GM12878 (cell line): Measurements from ENCODE around the gene PEAR1. TPM values are rescaled to one million over a fixed set of nuclear protein-coding genes. Genes with fewer than 3 reads are reported as not detected.

Experiments used
- ATAC-seq: fragments of 200-7000 bp; cut with Tn5 transposase; 3 replicates; pipeline ENCODE4 v1.9.1; 2020; ENCODE audit warnings: mild to moderate bottlenecking, moderate library complexity
- BruUV-seq: library from RNA; stranded (reverse); fragments of 400-500 nt; replicated peaks from 2 replicates; lab custom pipeline; 2021; lab: Mats Ljungman, UMichigan
- CTCF ChIA-PET: fragments of 300-600 bp; sonication (Branson Sonifier 250); formaldehyde crosslinking; extraction: SDS; loops from one replicate; lab custom pipeline; 2021; ENCODE audit warnings: inconsistent platforms; lab: Yijun Ruan, JAX
- POLR2A ChIA-PET: fragments of 350-600 bp; formaldehyde crosslinking; extraction: SDS; loops from one replicate; lab custom pipeline; 2021; ENCODE audit warnings: inconsistent platforms; lab: Charles Lee
- RAD21 ChIA-PET: fragments of 300-600 bp; sonication (Branson Sonifier 250); formaldehyde crosslinking; loops from one replicate; lab custom pipeline; 2023; ENCODE audit warnings: antibody characterized with exemption; ENCODE audit not compliant: unreplicated experiment; lab: Charles Lee
- SMC1A ChIA-PET: fragments of 300-600 bp; sonication (Branson Sonifier 250); formaldehyde crosslinking; loops from one replicate; lab custom pipeline; 2023; ENCODE audit not compliant: unreplicated experiment, uncharacterized antibody; lab: Charles Lee
- DNase-seq: peaks from one replicate; pipeline ENCODE4 v3.0.0-alpha.2; 2011; ENCODE audit warnings: low read depth, low spot score
- FAIRE-seq: peaks from 3 replicates; lab custom pipeline; 2011; peaks lifted over from hg19 to GRCh38; lab: Jason Lieb, UNC
- H2AFZ ChIP-seq: 2 replicates; pipeline ENCODE4 v1.6.0; 2011; ENCODE audit warnings: low read depth, low read length, control low read depth; ENCODE audit not compliant: control insufficient read depth
- H3K27ac ChIP-seq: 2 replicates; pipeline ENCODE4 v1.5.1; 2011; ENCODE audit warnings: control low read depth; ENCODE audit not compliant: control insufficient read depth, insufficient read depth
- H3K27me3 ChIP-seq, 2 experiments: replicated peaks in 1 of 2; 2 replicates each; pipeline versions ENCODE4 v1.6.0 to v1.6.1; 2011; ENCODE audit warnings: low read length in 1 of 2; ENCODE audit not compliant: control insufficient read depth in 2 of 2, insufficient read depth in 2 of 2
- H3K36me3 ChIP-seq, 2 experiments: 2 replicates each; pipeline ENCODE4 v1.5.1; 2011; ENCODE audit warnings: low read length in 1 of 2; ENCODE audit not compliant: control insufficient read depth in 2 of 2, insufficient read depth in 2 of 2
- H3K4me1 ChIP-seq: 2 replicates; pipeline ENCODE4 v1.6.1; 2011; ENCODE audit warnings: mild to moderate bottlenecking, low read length, moderate library complexity, mixed read lengths; ENCODE audit not compliant: control insufficient read depth, insufficient read depth
- H3K4me2 ChIP-seq: 2 replicates; pipeline ENCODE4 v1.6.0; 2011; ENCODE audit warnings: control low read depth; ENCODE audit not compliant: control insufficient read depth, insufficient read depth
- H3K4me3 ChIP-seq: fragments of 200-600 bp; sonication (generic); 2 replicates; pipeline ENCODE4 v1.5.1; 2016
- H3K79me2 ChIP-seq: 2 replicates; pipeline ENCODE4 v1.6.0; 2011; ENCODE audit warnings: low read length; ENCODE audit not compliant: control insufficient read depth, insufficient read depth
- H3K9ac ChIP-seq: 2 replicates; pipeline ENCODE4 v1.8.0; 2011; ENCODE audit warnings: low read length, control low read depth, mixed read lengths; ENCODE audit not compliant: control insufficient read depth, insufficient read depth
- H3K9me3 ChIP-seq: replicated peaks from 3 replicates; pipeline ENCODE4 v1.5.1; 2011; ENCODE audit warnings: mild to moderate bottlenecking, low read length; ENCODE audit not compliant: control insufficient read depth, insufficient read depth
- H4K20me1 ChIP-seq: 2 replicates; pipeline ENCODE4 v1.6.0; 2011; ENCODE audit not compliant: control insufficient read depth, insufficient read depth
- HCFC1 ChIP-seq: fragments of 150-350 bp; IDR thresholded peaks from 2 replicates; pipeline ENCODE4 v1.6.1; 2014; ENCODE audit warnings: low read length
- JUND ChIP-seq: IDR thresholded peaks from 2 replicates; pipeline ENCODE4 v1.6.1; 2012; ENCODE audit warnings: low read depth, mild to moderate bottlenecking, low read length, improper control_type of control experiment, moderate library complexity
- NFYA ChIP-seq: IDR thresholded peaks from 2 replicates; pipeline ENCODE4 v1.6.1; 2011; ENCODE audit warnings: low read depth, mild to moderate bottlenecking, low read length, improper control_type of control experiment, borderline replicate concordance
- NRF1 ChIP-seq: conservative IDR thresholded peaks from 2 replicates; pipeline ENCODE4 v1.6.1; 2011; ENCODE audit warnings: mild to moderate bottlenecking, low read depth, low read length, improper control_type of control experiment
- PAX5 ChIP-seq: IDR thresholded peaks from 2 replicates; pipeline ENCODE4 v1.6.1; 2011; ENCODE audit warnings: low read depth, low read length, borderline replicate concordance
- RCOR1 ChIP-seq: conservative IDR thresholded peaks from 2 replicates; pipeline ENCODE4 v1.6.1; 2012; ENCODE audit warnings: low read depth, low read length, improper control_type of control experiment
- SPI1 ChIP-seq: IDR thresholded peaks from 2 replicates; pipeline ENCODE4 v1.6.1; 2011; ENCODE audit warnings: low read depth, mild to moderate bottlenecking, low read length, moderate library complexity, borderline replicate concordance; ENCODE audit not compliant: insufficient read depth
- YY1 ChIP-seq: IDR thresholded peaks from 2 replicates; pipeline ENCODE4 v1.6.1; 2011; ENCODE audit warnings: low read depth, mild to moderate bottlenecking, low read length
- ZNF24 ChIP-seq: fragments of 450-650 bp; IDR thresholded peaks from 2 replicates; pipeline ENCODE4 v1.6.1; 2017; ENCODE audit warnings: antibody characterized with exemption, mild to moderate bottlenecking
- WGBS: methylation state at CpG from one replicate; pipeline ENCODE4 v1.1.6; 2016; ENCODE audit warnings: low lambda C conversion rate; ENCODE audit not compliant: insufficient replicate concordance, insufficient coverage; ENCODE audit errors: missing lambda C conversion rate; 5-methylcytosine and 5-hydroxymethylcytosine counted together
- in situ Hi-C: fragments of 300-500 bp; cut with MboI; formaldehyde crosslinking; loops from 9 replicates; pipeline ENCODE4 v1.14.3; 2018; ENCODE audit warnings: mixed read lengths
- intact Hi-C: fragments of 100-400 bp; cut with micrococcal nuclease; formaldehyde crosslinking; loops from one replicate; pipeline ENCODE4 v1.14.2; 2022; ENCODE audit not compliant: unreplicated experiment
- polyA plus RNA-seq, 11 experiments: library from polyadenylated mRNA; depleted of rRNA in 4 of 11; unstranded in 6 of 11; stranded (reverse) in 5 of 11; fragments of >200 nt; fragmentation: Nextera tagmentation in 4 of 11; fragmentation: Illumina TruSeq in 1 of 11; extraction: Ambion mirVana in 4 of 11; extraction: Trizol in 1 of 11; gene quantifications; 1 replicate in 1 of 11; 2 replicates in 10 of 11; pipeline versions ENCODE4 v1.2.1 to v1.2.3, GENCODE V29; 2011 to 2016; ENCODE audit warnings: inconsistent platforms in 2 of 11, missing spikeins in 2 of 11, low read depth in 1 of 11
- total RNA-seq, 4 experiments: library from RNA; depleted of rRNA in 3 of 4; stranded (reverse); fragments of >200 nt in 3 of 4; fragmentation: Illumina TruSeq in 1 of 4; extraction: Trizol in 1 of 4; gene quantifications; 2 replicates each; pipeline versions ENCODE4 v1.2.1 to v1.2.3, GENCODE V29; 2013 to 2021
- TF ChIP-seq, protein P1 (sequence below): IDR thresholded peaks from 2 replicates; pipeline ENCODE4 v1.6.1; 2012; ENCODE audit warnings: low read length, inconsistent platforms
- TF ChIP-seq, protein P2 (sequence below): IDR thresholded peaks from 2 replicates; pipeline ENCODE4 v1.6.1; 2011; ENCODE audit warnings: borderline replicate concordance, low read depth, mild to moderate bottlenecking, moderate library complexity, mixed read lengths, low read length; ENCODE audit not compliant: insufficient read depth; ENCODE audit errors: extremely low read length
- TF ChIP-seq, protein P3 (sequence below): fragments of 450-650 bp; IDR thresholded peaks from 2 replicates; pipeline ENCODE4 v1.6.1; 2017; ENCODE audit warnings: low read depth, mild to moderate bottlenecking, moderate library complexity
- TF ChIP-seq, protein P4 (sequence below): fragments of 450-650 bp; IDR thresholded peaks from 2 replicates; pipeline ENCODE4 v1.6.1; 2018; ENCODE audit warnings: borderline replicate concordance, mild to moderate bottlenecking; ENCODE audit not compliant: partially characterized antibody

The PEAR1 gene
- total and polyA plus RNA-seq, 10 of the 15 experiments (the other 5 are each of a cell fraction or from before 2014, with no cell fraction given), result not detected

DNA sequence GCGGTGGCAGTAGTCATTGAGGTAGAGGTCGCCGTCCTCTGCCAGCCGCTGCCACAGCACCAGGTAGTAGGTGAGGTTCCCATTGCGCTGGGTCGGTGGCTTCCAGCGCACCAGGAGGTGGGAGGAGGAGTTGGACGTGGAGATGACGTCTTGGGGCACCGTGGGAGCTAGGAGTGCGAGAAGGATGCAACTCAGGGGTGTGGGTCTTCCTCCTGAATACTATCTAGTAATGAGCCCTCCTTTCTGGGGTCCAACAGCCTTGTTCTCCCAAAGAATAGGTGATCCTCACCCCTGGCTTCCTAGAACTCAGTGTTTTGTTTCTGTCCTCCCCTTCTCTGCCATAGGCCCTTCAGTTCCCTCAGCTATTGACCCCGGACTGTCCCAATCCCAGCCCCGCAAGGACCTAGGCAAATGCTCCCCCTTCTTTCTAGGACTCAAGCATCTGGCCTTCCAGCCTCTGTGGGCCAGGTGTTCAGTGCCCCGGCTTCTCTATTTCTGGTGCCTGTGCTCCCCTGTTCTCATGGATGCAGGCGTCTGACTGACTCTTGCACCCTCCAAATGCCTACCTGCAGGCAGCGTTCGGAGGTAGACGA is 47.5 kb upstream of the PEAR1 start (continued):
- no peak for TF ChIP-seq PAX5
- TF ChIP-seq, protein P1, sequence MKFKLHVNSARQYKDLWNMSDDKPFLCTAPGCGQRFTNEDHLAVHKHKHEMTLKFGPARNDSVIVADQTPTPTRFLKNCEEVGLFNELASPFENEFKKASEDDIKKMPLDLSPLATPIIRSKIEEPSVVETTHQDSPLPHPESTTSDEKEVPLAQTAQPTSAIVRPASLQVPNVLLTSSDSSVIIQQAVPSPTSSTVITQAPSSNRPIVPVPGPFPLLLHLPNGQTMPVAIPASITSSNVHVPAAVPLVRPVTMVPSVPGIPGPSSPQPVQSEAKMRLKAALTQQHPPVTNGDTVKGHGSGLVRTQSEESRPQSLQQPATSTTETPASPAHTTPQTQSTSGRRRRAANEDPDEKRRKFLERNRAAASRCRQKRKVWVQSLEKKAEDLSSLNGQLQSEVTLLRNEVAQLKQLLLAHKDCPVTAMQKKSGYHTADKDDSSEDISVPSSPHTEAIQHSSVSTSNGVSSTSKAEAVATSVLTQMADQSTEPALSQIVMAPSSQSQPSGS, result no peak
- no peak for TF ChIP-seq SPI1
- no peak for TF ChIP-seq RCOR1

DNA sequence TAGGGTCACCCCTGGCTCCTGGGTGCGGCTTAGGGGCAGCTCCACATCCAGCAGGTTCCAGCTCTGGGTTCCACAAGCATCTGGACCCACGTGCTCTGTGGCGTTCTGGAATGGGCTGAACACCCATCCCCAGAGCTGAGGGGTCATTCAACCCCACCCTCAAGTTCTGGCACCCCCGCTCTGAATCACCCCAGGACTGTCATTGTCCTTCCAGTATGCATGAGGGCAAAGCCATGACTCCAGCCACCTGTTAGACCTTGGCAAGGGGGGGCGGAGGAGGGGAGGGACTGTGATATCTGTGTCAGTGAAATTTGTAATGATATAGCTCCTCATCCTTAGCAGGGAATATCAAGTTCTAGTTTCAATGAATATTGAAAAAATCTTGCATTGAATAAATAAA is 46.9 kb upstream of the PEAR1 start:
- no peak overlapping the region for H2AFZ ChIP-seq
- H4K20me1 ChIP-seq, result no peaks in the 10 kb centered on the region
- H3K4me1 ChIP-seq, result no peaks in the 10 kb centered on the region
- POLR2A ChIA-PET, result no interaction called here
- FAIRE-seq (no peak), DNase-seq (no peak), ATAC-seq (no peak)
- no peaks in the 10 kb centered on the region for H3K79me2 ChIP-seq
- intact Hi-C loops (no loop called here), in situ Hi-C loops (no loop called here)
- H3K9ac ChIP-seq, result no peak overlapping the region
- H3K4me3 ChIP-seq, result no peak overlapping the region
- 35% methylated on average over 5 of the region's 5 CpGs for WGBS
- no peak overlapping the region for H3K27ac ChIP-seq
- H3K4me2 ChIP-seq, result no peak overlapping the region
- H3K36me3 ChIP-seq, result no peaks in the 10 kb centered on the region
- SMC1A ChIA-PET, result interaction anchor here (0.9 kb wide), 1 partner anchor 8 kb away, joined by 4 read pairs; no protein-coding TSS in a partner anchor
- CTCF ChIA-PET, result interaction anchor here (0.6 to 2.6 kb wide), 4 partner anchors 8 to 157 kb away, joined by 3 to 23 read pairs (median 4); no protein-coding TSS in a partner anchor
- RAD21 ChIA-PET, result interaction anchor here (1.1 to 1.2 kb wide), 2 partner anchors 43 to 125 kb away, joined by 3 to 4 read pairs; no protein-coding TSS in a partner anchor
- BruUV-seq, result no TSS peak
- H3K27me3 ChIP-seq, result peaks cover 0 to 7% of the 10 kb centered on the region in 2 experiments; a peak in 3 of 4 replicates
- no peaks in the 10 kb centered on the region for H3K9me3 ChIP-seq
- TF ChIP-seq, protein P2, sequence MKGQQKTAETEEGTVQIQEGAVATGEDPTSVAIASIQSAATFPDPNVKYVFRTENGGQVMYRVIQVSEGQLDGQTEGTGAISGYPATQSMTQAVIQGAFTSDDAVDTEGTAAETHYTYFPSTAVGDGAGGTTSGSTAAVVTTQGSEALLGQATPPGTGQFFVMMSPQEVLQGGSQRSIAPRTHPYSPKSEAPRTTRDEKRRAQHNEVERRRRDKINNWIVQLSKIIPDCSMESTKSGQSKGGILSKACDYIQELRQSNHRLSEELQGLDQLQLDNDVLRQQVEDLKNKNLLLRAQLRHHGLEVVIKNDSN, result no peak
- TF ChIP-seq NRF1, result no peak
- no peak for TF ChIP-seq HCFC1
- TF ChIP-seq ZNF24, result no peak
- no peak for TF ChIP-seq JUND
- no peak for TF ChIP-seq NFYA
- TF ChIP-seq, protein P3, sequence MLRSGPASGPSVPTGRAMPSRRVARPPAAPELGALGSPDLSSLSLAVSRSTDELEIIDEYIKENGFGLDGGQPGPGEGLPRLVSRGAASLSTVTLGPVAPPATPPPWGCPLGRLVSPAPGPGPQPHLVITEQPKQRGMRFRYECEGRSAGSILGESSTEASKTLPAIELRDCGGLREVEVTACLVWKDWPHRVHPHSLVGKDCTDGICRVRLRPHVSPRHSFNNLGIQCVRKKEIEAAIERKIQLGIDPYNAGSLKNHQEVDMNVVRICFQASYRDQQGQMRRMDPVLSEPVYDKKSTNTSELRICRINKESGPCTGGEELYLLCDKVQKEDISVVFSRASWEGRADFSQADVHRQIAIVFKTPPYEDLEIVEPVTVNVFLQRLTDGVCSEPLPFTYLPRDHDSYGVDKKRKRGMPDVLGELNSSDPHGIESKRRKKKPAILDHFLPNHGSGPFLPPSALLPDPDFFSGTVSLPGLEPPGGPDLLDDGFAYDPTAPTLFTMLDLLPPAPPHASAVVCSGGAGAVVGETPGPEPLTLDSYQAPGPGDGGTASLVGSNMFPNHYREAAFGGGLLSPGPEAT, result no peak
- TF ChIP-seq, protein P4, sequence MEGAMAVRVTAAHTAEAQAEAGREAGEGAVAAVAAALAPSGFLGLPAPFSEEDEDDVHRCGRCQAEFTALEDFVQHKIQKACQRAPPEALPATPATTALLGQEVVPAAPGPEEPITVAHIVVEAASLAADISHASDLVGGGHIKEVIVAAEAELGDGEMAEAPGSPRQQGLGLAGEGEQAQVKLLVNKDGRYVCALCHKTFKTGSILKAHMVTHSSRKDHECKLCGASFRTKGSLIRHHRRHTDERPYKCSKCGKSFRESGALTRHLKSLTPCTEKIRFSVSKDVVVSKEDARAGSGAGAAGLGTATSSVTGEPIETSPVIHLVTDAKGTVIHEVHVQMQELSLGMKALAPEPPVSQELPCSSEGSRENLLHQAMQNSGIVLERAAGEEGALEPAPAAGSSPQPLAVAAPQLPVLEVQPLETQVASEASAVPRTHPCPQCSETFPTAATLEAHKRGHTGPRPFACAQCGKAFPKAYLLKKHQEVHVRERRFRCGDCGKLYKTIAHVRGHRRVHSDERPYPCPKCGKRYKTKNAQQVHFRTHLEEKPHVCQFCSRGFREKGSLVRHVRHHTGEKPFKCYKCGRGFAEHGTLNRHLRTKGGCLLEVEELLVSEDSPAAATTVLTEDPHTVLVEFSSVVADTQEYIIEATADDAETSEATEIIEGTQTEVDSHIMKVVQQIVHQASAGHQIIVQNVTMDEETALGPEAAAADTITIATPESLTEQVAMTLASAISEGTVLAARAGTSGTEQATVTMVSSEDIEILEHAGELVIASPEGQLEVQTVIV, result no peak
- no peak for TF ChIP-seq YY1
